ENCODE results near the gene HOXA7.

Gene HOXA7

DNA sequence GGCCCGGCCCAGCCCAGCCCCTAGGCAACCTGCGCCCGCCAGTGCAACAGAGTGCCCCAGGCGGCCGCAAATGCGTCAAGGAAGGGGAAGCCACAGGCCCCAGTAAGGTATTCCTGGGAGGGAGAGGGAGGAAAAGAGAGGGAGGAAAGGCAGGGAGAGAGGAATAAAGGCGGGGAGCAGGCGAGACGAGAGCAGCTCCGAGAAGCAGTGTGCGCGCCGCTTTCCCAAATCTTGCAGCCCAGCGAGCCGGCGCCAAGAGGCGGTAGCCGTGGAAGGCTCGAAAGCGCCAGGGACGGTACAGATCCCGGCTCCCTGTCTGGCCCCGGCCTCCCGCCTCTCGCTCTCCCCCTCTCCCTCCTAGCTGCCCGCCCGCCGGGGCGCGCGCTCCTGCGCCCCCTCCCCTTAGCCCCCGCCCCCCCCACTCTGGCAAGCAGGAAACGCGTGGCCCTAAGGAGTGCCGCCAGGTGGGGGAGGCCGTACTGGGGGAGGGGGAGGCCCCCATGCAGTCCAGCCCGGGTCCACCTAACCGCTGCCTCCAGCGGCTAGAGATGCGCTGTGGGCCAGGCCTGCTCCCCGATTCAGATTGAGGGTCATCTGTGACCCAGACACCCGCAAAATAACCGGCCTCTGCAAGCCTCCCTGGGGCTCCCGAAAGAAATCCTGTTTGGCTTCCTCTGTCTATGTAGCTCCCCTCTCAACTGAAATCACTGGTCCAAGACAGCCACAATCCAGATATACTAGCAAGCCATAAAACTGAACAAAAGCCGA is 13.4 kb upstream of the HOXA7 start (continued):
- 0 out of 2 replicates have a peak, but pooled peaks have one; percentile 19 for TF ChIP-seq SP3 (tag by site-specific recombination; IDR thresholded peaks at IDR 0.05)
- no peak for TF ChIP-seq ZNF580 (tag by site-specific recombination; IDR thresholded peaks at IDR 0.05)
- no peak for TF ChIP-seq ZNF830 (tag by site-specific recombination; IDR thresholded peaks at IDR 0.05; ENCODE audit: low read depth)
- TF ChIP-seq SCRT1 (tag by site-specific recombination; IDR thresholded peaks at IDR 0.05; ENCODE audit: borderline replicate concordance): no peak
- TF ChIP-seq, protein P1, sequence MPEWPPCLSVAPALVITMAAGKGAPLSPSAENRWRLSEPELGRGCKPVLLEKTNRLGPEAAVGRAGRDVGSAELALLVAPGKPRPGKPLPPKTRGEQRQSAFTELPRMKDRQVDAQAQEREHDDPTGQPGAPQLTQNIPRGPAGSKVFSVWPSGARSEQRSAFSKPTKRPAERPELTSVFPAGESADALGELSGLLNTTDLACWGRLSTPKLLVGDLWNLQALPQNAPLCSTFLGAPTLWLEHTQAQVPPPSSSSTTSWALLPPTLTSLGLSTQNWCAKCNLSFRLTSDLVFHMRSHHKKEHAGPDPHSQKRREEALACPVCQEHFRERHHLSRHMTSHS (tag by site-specific recombination; IDR thresholded peaks at IDR 0.05): no peak
- TF ChIP-seq INSM2 (tag by site-specific recombination; IDR thresholded peaks at IDR 0.05): no peak
- TF ChIP-seq, protein P2, sequence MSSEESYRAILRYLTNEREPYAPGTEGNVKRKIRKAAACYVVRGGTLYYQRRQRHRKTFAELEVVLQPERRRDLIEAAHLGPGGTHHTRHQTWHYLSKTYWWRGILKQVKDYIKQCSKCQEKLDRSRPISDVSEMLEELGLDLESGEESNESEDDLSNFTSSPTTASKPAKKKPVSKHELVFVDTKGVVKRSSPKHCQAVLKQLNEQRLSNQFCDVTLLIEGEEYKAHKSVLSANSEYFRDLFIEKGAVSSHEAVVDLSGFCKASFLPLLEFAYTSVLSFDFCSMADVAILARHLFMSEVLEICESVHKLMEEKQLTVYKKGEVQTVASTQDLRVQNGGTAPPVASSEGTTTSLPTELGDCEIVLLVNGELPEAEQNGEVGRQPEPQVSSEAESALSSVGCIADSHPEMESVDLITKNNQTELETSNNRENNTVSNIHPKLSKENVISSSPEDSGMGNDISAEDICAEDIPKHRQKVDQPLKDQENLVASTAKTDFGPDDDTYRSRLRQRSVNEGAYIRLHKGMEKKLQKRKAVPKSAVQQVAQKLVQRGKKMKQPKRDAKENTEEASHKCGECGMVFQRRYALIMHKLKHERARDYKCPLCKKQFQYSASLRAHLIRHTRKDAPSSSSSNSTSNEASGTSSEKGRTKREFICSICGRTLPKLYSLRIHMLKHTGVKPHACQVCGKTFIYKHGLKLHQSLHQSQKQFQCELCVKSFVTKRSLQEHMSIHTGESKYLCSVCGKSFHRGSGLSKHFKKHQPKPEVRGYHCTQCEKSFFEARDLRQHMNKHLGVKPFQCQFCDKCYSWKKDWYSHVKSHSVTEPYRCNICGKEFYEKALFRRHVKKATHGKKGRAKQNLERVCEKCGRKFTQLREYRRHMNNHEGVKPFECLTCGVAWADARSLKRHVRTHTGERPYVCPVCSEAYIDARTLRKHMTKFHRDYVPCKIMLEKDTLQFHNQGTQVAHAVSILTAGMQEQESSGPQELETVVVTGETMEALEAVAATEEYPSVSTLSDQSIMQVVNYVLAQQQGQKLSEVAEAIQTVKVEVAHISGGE (tag by site-specific recombination; conservative IDR thresholded peaks at IDR 0.05; ENCODE audit: low read depth): no peak
- TF ChIP-seq, protein P3, sequence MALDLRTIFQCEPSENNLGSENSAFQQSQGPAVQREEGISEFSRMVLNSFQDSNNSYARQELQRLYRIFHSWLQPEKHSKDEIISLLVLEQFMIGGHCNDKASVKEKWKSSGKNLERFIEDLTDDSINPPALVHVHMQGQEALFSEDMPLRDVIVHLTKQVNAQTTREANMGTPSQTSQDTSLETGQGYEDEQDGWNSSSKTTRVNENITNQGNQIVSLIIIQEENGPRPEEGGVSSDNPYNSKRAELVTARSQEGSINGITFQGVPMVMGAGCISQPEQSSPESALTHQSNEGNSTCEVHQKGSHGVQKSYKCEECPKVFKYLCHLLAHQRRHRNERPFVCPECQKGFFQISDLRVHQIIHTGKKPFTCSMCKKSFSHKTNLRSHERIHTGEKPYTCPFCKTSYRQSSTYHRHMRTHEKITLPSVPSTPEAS (tag by site-specific recombination; IDR thresholded peaks at IDR 0.05): no peak
- no peak for TF ChIP-seq ZNF302 (tag by site-specific recombination; IDR thresholded peaks at IDR 0.05; ENCODE audit: low read depth)
- TF ChIP-seq ZNF423 (tag by site-specific recombination; IDR thresholded peaks at IDR 0.05): no peak
- TF ChIP-seq ZNF175 (tag by site-specific recombination; IDR thresholded peaks at IDR 0.05): no peak
- no peak for TF ChIP-seq ZNF785 (tag by site-specific recombination; IDR thresholded peaks at IDR 0.05)
- no peak for TF ChIP-seq ZNF600 (tag by site-specific recombination; IDR thresholded peaks at IDR 0.05)
- TF ChIP-seq WT1 (tag by site-specific recombination; IDR thresholded peaks at IDR 0.05): peak; percentile 74
- TF ChIP-seq KLF7 (tag by site-specific recombination; IDR thresholded peaks at IDR 0.05; ENCODE audit: borderline replicate concordance): 0 out of 2 replicates have a peak, but pooled peaks have one; percentile 33
- TF ChIP-seq ZNF155 (tag by site-specific recombination; IDR thresholded peaks at IDR 0.05): no peak
- TF ChIP-seq ZNF404 (tag by site-specific recombination; IDR thresholded peaks at IDR 0.05): no peak
- TF ChIP-seq, protein P4, sequence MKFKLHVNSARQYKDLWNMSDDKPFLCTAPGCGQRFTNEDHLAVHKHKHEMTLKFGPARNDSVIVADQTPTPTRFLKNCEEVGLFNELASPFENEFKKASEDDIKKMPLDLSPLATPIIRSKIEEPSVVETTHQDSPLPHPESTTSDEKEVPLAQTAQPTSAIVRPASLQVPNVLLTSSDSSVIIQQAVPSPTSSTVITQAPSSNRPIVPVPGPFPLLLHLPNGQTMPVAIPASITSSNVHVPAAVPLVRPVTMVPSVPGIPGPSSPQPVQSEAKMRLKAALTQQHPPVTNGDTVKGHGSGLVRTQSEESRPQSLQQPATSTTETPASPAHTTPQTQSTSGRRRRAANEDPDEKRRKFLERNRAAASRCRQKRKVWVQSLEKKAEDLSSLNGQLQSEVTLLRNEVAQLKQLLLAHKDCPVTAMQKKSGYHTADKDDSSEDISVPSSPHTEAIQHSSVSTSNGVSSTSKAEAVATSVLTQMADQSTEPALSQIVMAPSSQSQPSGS (tag by site-specific recombination; IDR thresholded peaks at IDR 0.05; ENCODE audit: low read depth): no peak
- TF ChIP-seq, protein P5, sequence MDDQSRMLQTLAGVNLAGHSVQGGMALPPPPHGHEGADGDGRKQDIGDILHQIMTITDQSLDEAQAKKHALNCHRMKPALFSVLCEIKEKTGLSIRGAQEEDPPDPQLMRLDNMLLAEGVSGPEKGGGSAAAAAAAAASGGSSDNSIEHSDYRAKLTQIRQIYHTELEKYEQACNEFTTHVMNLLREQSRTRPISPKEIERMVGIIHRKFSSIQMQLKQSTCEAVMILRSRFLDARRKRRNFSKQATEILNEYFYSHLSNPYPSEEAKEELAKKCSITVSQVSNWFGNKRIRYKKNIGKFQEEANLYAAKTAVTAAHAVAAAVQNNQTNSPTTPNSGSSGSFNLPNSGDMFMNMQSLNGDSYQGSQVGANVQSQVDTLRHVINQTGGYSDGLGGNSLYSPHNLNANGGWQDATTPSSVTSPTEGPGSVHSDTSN (CRISPR knock-in tag; IDR thresholded peaks at IDR 0.05): no peak
- no peak for TF ChIP-seq ZBTB1 (tag by site-specific recombination; IDR thresholded peaks at IDR 0.05)
- no peak for TF ChIP-seq ZNF513 (tag by site-specific recombination; IDR thresholded peaks at IDR 0.05)
- TF ChIP-seq KLF1 (tag by site-specific recombination; IDR thresholded peaks at IDR 0.05): no peak
- no peak for TF ChIP-seq SETDB1 (IDR thresholded peaks at IDR 0.05; ENCODE audit: insufficient read length, low read length)
- no peak for TF ChIP-seq ZSCAN23 (tag by site-specific recombination; IDR thresholded peaks at IDR 0.05)
- no peak for TF ChIP-seq ZNF202 (tag by site-specific recombination; IDR thresholded peaks at IDR 0.05; ENCODE audit: borderline replicate concordance)
- 0 out of 2 replicates have a peak, but pooled peaks have one; percentile 11 for TF ChIP-seq ZFHX2 (tag by site-specific recombination; conservative IDR thresholded peaks at IDR 0.05)
- TF ChIP-seq ZNF394 (tag by site-specific recombination; IDR thresholded peaks at IDR 0.05; ENCODE audit: borderline replicate concordance): no peak
